Pulmonary artery endothelial cell (primary cell): ENCODE data around the gene CARD11. TPM values are rescaled to one million over a fixed set of nuclear protein-coding genes. Genes with fewer than 3 reads are reported as not detected.

Experiments
- DNase-seq: peaks from one replicate; pipeline ENCODE4 v3.0.0-alpha.2; 2011; ENCODE audit warnings: low read depth, low spot score
- total RNA-seq: library from RNA; depleted of rRNA; stranded (reverse); fragments of >200 nt; gene quantifications from 2 replicates; pipeline ENCODE4 v1.2.3, GENCODE V29; 2014

Gene CARD11
- total RNA-seq, 1 donor from 2014 or later = 18.5 TPM

- no peak for DNase-seq
These were observed 134.6 kb downstream of the CARD11 start for GRCh38 chr7:2909043-2909442.

GRCh38 chr7:2908103-2908683 is 135.5 kb downstream of the CARD11 start:
- no peak for DNase-seq

DNA sequence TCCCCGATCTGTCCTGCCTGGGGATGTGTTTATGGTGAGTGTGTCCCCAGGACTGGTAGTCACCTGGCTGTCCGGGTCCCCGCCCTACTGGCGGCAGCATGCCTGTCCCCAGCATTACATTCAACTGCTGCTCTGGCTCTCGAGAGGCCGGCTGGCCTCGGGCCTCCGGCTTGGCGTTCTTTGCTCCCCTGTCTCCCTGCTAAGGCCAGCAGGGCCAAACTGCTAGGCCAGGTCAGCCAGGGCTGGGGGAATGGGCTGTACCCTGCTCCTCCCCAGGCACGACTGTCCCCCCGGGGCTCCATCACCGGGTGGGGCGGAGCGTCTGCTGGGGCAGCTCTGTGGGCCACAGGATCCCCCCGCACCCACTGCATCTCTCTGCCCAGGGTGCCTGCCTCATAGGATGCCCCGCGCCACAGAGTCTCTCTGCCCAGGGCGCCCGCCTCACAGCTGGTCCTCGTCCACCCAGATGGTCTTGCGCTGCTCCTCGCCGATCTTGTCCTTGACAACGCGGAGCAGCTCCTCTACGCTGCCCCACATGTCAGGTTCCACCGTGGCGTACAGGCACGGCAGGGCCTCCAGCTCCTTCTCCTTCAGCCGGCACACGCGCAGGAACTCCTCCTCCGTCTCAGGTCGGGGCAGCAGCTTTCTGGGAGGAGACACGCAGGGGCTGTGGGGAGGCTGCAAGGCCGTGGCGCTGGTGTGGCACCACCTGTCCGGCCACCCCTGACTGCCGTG is 137.3 kb downstream of the CARD11 start:
- DNase-seq = no peak

DNA sequence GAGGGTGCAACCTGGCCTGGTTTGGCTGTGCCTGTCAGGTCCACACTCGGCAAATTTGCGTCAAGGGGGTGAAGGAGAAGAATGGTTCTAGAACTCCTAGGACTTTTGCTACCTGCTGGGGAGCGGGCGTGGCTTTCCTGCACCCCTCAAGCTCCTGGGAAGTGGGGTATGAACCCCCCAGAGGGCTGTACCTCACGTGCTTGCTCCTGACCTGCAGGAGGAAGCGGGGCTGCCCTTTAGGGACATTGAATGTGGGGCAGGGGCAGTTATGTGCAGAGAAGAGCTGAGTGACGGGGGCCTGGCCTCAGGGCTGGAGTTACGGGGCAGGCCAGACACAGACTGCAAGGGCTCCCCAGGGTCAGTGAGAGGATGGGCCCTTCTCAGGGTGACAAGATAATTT is 138.2 kb downstream of the CARD11 start:
- no peak for DNase-seq

DNA sequence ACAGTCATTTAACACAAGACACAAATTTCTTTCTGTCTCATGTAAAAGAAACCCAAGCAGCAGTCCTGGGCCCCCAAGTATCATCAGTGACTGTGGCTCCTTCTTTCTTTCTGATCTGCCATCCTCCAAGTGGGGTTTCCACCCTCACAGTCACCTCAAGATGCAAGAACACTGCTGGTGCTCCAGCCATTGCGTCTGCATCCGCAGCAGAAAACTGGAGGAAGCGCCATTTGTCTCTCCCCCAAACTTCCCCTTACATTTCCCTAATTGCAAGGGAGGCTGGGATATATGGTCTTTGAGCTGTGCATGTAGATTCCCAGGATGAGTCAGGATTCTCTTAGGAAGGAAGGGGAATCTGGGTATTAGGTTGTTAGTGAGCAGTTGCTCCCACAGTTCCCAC is 138.6 kb downstream of the CARD11 start:
- no peak for DNase-seq

- DNase-seq = no peak
These were observed 139.5 kb downstream of the CARD11 start for GRCh38 chr7:2904202-2904601.

DNA sequence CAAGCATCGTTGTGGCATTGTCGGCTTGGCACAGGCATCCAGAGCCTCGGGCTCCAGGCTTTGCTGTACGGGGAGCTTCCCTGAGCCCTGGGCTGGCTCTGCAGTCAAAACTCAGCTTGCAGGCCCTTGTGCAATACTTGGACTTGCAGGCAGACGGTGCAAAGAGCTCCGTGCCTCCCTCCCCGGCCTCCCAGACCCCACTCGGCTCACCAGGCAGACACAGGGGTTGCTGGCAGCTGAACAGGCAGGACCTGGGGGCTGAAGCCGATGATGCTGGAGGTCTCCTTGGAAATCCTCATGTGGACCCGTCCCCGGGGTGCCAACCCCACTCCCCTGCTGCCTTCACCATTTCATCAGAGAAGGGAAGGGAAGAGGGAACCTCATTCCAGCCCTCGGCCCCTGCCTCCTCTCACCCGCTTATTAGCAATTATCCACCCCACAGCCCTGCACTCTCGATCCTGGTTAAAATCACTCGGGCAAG is 139.9 kb downstream of the CARD11 start:
- no peak for DNase-seq

GRCh38 chr7:2897023-2897422 is 146.6 kb downstream of the CARD11 start:
- DNase-seq = no peak

DNA sequence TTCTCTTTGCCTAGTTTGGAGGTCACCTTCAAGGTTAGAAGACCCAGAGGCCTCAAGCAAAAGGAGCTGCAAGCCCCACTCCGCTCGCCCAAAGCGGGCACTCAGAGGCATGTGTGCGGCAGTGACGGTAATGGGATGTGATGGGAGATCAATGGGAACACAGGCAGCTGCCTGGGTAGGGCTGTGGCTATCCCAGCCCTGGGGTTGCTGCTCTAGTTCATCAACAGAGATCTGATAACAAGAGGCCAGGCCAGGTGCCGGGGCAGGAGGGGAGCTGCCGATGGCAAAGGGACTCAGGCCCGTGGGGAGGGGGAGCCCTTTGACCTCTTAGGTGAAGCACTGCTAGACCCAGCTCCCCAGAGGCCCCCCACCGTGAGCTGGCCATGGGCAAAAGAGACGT is 147.5 kb downstream of the CARD11 start:
- no peak for DNase-seq

- no peak for DNase-seq
These were observed 149.3 kb downstream of the CARD11 start for GRCh38 chr7:2894118-2894940.

- no peak for DNase-seq
These were observed 150.2 kb downstream of the CARD11 start for GRCh38 chr7:2893411-2893861.

DNA sequence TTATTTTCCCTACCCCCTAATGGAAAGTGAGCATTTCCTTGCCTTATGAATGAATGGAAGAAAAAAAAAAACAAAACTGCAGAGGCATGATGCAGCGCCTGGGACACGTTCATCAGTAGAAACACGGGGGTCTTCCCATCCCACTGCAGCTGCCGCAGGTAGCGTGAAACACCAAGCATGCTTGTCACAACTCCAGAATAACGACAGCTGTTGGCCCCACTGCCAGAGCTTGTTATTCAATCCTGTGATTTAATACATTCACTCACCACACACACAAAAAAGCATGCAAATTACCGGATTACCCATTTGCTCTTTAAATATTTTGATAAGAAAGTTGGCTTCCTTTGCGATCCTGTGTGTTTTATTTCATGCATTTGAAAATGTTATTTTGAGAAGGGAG is 151.1 kb downstream of the CARD11 start:
- no peak for DNase-seq

GRCh38 chr7:2887816-2888215 is 155.9 kb downstream of the CARD11 start:
- no peak for DNase-seq

DNA sequence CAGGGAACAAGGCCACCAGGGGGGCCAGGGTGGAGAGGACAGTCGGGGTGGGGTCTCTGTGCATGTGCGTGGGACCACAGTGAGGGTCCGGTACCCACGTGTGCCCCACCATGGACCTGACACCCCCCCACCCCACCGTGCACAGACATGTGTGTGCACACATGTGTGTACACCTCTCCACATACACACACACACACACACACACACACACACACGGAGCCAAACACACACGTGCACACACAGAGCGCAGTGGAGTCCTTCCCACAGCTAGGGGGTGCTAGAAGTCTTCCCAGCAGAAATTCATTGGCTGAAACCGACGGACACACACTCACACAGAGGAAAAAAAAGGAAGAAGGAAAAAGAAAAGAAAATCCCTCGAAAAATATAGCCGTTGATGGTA is 156.8 kb downstream of the CARD11 start:
- peak; percentile 56 for DNase-seq

GRCh38 chr7:2886391-2886790 is 157.3 kb downstream of the CARD11 start:
- no peak for DNase-seq

GRCh38 chr7:2884161-2884560 is 159.5 kb downstream of the CARD11 start:
- no peak for DNase-seq

DNA sequence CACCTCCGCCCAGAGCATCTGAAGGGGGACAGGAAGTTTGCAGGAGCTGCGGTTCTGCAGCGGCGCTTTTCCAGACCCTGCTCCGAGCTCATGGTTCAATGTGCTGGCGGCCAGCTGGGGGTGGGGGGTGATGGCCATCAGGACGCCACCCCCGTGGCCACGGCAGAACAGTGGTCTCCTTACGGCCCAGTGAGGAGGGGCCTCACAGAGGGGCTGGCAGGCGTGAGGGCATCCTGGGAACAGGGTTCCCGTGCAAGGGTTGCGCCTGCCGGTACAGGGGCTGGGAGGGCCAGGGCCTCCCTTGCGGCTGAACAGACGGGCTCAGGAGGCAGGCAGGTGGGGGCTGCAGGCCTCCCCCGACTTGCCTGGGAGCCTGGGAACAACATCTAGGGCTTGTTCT is 160.6 kb downstream of the CARD11 start:
- no peak for DNase-seq

- no peak for DNase-seq
These were observed 161.6 kb downstream of the CARD11 start for GRCh38 chr7:2882111-2882510.

GRCh38 chr7:2880874-2881533 is 162.7 kb downstream of the CARD11 start:
- DNase-seq = no peak

DNA sequence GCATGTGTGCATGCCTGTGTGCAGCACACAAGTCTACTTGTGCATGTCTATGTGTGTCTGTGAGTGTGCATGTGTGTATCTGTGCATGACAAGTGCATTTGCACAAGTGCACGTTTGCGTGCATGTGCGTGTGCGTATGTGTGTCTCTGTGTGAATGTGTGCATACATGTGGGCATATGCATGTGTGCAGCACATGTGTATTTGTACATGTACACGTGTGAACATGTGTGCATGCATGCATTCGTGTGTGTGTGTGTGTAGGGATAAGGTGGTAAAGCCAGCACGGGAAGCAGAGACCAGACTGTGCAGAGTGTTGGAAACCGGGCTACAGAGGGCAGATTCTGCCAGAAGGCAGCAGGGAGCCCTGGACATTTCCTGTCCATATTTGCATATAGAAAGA is 163.6 kb downstream of the CARD11 start:
- DNase-seq = no peak

GRCh38 chr7:2879354-2879753 is 164.3 kb downstream of the CARD11 start:
- DNase-seq = no peak

DNA sequence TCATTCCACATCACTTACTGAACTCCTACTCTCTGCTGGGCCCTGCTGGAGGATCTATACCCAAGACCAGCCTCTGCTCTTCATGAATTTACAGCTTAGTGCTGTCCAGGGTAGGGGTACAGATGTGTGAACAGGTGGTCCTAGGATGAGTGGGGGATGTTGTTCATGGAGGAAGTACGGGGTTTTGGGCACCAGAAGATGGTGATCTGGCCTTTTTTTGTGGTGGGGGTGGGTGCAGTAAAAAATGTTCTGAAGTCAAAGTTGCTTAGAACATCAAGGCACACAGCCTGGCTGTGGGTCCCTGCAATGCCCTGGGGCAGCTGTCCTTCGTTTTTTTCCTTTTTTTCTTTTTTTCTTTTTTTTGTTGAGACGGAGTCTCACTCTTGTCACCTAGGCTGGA is 165.4 kb downstream of the CARD11 start:
- DNase-seq = no peak
